Panc1 (cell line): ENCODE data around the gene FRMPD1.

Experiments used
- CTCF ChIP-seq: fragments of 450-650 bp; IDR thresholded peaks from 2 replicates; pipeline ENCODE4 v1.5.1; 2017; ENCODE audit warnings: mild to moderate bottlenecking
- POLR2AphosphoS5 ChIP-seq: IDR thresholded peaks from 2 replicates; pipeline ENCODE4 v1.6.1; 2012; ENCODE audit warnings: mild to moderate bottlenecking, low read depth, low read length, moderate library complexity
- SIN3A ChIP-seq: IDR thresholded peaks from 2 replicates; pipeline ENCODE4 v1.6.1; 2012; ENCODE audit warnings: low read depth, mild to moderate bottlenecking, low read length, moderate library complexity, borderline replicate concordance; ENCODE audit not compliant: insufficient read depth
- TCF7L2 ChIP-seq: IDR thresholded peaks from 2 replicates; pipeline ENCODE4 v1.6.1; 2011; ENCODE audit warnings: mild to moderate bottlenecking, low read depth, low read length, inconsistent platforms
- TF ChIP-seq, protein P1 (sequence below), 2 experiments: IDR thresholded peaks; 2 replicates each; pipeline ENCODE4 v1.6.1; 2011 to 2012; ENCODE audit warnings: low read depth in 2 of 2, control low read depth in 1 of 2, low read length in 1 of 2, mild to moderate bottlenecking in 1 of 2, moderate library complexity in 1 of 2; ENCODE audit not compliant: insufficient read depth in 1 of 2

GRCh38 chr9:37632479-37632878, 18.3 kb upstream of the FRMPD1 start:
- no peak for TF ChIP-seq CTCF
- TF ChIP-seq TCF7L2 = no peak
- TF ChIP-seq POLR2AphosphoS5 = no peak
- no peak for TF ChIP-seq SIN3A
- TF ChIP-seq, protein P1, sequence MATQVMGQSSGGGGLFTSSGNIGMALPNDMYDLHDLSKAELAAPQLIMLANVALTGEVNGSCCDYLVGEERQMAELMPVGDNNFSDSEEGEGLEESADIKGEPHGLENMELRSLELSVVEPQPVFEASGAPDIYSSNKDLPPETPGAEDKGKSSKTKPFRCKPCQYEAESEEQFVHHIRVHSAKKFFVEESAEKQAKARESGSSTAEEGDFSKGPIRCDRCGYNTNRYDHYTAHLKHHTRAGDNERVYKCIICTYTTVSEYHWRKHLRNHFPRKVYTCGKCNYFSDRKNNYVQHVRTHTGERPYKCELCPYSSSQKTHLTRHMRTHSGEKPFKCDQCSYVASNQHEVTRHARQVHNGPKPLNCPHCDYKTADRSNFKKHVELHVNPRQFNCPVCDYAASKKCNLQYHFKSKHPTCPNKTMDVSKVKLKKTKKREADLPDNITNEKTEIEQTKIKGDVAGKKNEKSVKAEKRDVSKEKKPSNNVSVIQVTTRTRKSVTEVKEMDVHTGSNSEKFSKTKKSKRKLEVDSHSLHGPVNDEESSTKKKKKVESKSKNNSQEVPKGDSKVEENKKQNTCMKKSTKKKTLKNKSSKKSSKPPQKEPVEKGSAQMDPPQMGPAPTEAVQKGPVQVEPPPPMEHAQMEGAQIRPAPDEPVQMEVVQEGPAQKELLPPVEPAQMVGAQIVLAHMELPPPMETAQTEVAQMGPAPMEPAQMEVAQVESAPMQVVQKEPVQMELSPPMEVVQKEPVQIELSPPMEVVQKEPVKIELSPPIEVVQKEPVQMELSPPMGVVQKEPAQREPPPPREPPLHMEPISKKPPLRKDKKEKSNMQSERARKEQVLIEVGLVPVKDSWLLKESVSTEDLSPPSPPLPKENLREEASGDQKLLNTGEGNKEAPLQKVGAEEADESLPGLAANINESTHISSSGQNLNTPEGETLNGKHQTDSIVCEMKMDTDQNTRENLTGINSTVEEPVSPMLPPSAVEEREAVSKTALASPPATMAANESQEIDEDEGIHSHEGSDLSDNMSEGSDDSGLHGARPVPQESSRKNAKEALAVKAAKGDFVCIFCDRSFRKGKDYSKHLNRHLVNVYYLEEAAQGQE (IDR thresholded peaks at IDR 0.05; ENCODE audit: insufficient read depth in 1 of 2, low read depth in 2 of 2, low read length in 1 of 2) = no peak
